GM12878 (cell line): ENCODE data around the gene SPPL3. TPM values are rescaled to one million over a fixed set of nuclear protein-coding genes. Genes with fewer than 3 reads are reported as not detected.

Experiments used
- ATAC-seq: fragments of 200-7000 bp; cut with Tn5 transposase; 3 replicates; pipeline ENCODE4 v1.9.1; 2020; ENCODE audit warnings: mild to moderate bottlenecking, moderate library complexity
- BruUV-seq: library from RNA; stranded (reverse); fragments of 400-500 nt; replicated peaks from 2 replicates; lab custom pipeline; 2021; lab: Mats Ljungman, UMichigan
- CTCF ChIA-PET: fragments of 300-600 bp; sonication (Branson Sonifier 250); formaldehyde crosslinking; extraction: SDS; loops from one replicate; lab custom pipeline; 2021; ENCODE audit warnings: inconsistent platforms; lab: Yijun Ruan, JAX
- POLR2A ChIA-PET: fragments of 350-600 bp; formaldehyde crosslinking; extraction: SDS; loops from one replicate; lab custom pipeline; 2021; ENCODE audit warnings: inconsistent platforms; lab: Charles Lee
- RAD21 ChIA-PET: fragments of 300-600 bp; sonication (Branson Sonifier 250); formaldehyde crosslinking; loops from one replicate; lab custom pipeline; 2023; ENCODE audit warnings: antibody characterized with exemption; ENCODE audit not compliant: unreplicated experiment; lab: Charles Lee
- SMC1A ChIA-PET: fragments of 300-600 bp; sonication (Branson Sonifier 250); formaldehyde crosslinking; loops from one replicate; lab custom pipeline; 2023; ENCODE audit not compliant: unreplicated experiment, uncharacterized antibody; lab: Charles Lee
- DNase-seq: peaks from one replicate; pipeline ENCODE4 v3.0.0-alpha.2; 2011; ENCODE audit warnings: low read depth, low spot score
- FAIRE-seq: peaks from 3 replicates; lab custom pipeline; 2011; peaks lifted over from hg19 to GRCh38; lab: Jason Lieb, UNC
- H2AFZ ChIP-seq: 2 replicates; pipeline ENCODE4 v1.6.0; 2011; ENCODE audit warnings: low read depth, low read length, control low read depth; ENCODE audit not compliant: control insufficient read depth
- H3K27ac ChIP-seq: 2 replicates; pipeline ENCODE4 v1.5.1; 2011; ENCODE audit warnings: control low read depth; ENCODE audit not compliant: control insufficient read depth, insufficient read depth
- H3K27me3 ChIP-seq, 2 experiments: replicated peaks in 1 of 2; 2 replicates each; pipeline versions ENCODE4 v1.6.0 to v1.6.1; 2011; ENCODE audit warnings: low read length in 1 of 2; ENCODE audit not compliant: control insufficient read depth in 2 of 2, insufficient read depth in 2 of 2
- H3K36me3 ChIP-seq, 2 experiments: 2 replicates each; pipeline ENCODE4 v1.5.1; 2011; ENCODE audit warnings: low read length in 1 of 2; ENCODE audit not compliant: control insufficient read depth in 2 of 2, insufficient read depth in 2 of 2
- H3K4me1 ChIP-seq: 2 replicates; pipeline ENCODE4 v1.6.1; 2011; ENCODE audit warnings: mild to moderate bottlenecking, low read length, moderate library complexity, mixed read lengths; ENCODE audit not compliant: control insufficient read depth, insufficient read depth
- H3K4me2 ChIP-seq: 2 replicates; pipeline ENCODE4 v1.6.0; 2011; ENCODE audit warnings: control low read depth; ENCODE audit not compliant: control insufficient read depth, insufficient read depth
- H3K4me3 ChIP-seq: fragments of 200-600 bp; sonication (generic); 2 replicates; pipeline ENCODE4 v1.5.1; 2016
- H3K79me2 ChIP-seq: 2 replicates; pipeline ENCODE4 v1.6.0; 2011; ENCODE audit warnings: low read length; ENCODE audit not compliant: control insufficient read depth, insufficient read depth
- H3K9ac ChIP-seq: 2 replicates; pipeline ENCODE4 v1.8.0; 2011; ENCODE audit warnings: low read length, control low read depth, mixed read lengths; ENCODE audit not compliant: control insufficient read depth, insufficient read depth
- H3K9me3 ChIP-seq: replicated peaks from 3 replicates; pipeline ENCODE4 v1.5.1; 2011; ENCODE audit warnings: mild to moderate bottlenecking, low read length; ENCODE audit not compliant: control insufficient read depth, insufficient read depth
- H4K20me1 ChIP-seq: 2 replicates; pipeline ENCODE4 v1.6.0; 2011; ENCODE audit not compliant: control insufficient read depth, insufficient read depth
- CREM ChIP-seq: IDR thresholded peaks from 2 replicates; pipeline ENCODE4 v1.6.1; 2014; ENCODE audit warnings: antibody characterized with exemption, low read depth
- DPF2 ChIP-seq: fragments of 450-650 bp; IDR thresholded peaks from 2 replicates; pipeline ENCODE4 v1.6.1; 2017; ENCODE audit warnings: mild to moderate bottlenecking
- ESRRA ChIP-seq: IDR thresholded peaks from 2 replicates; pipeline ENCODE4 v1.6.1; 2012; ENCODE audit warnings: mild to moderate bottlenecking, low read length, improper control_type of control experiment
- EZH2 ChIP-seq: IDR thresholded peaks from 2 replicates; pipeline ENCODE4 v1.6.1; 2012; ENCODE audit warnings: low read depth, mild to moderate bottlenecking, control low read depth, inconsistent platforms, low read length, borderline replicate concordance; ENCODE audit not compliant: control insufficient read depth
- FOS ChIP-seq: IDR thresholded peaks from 3 replicates; pipeline ENCODE4 v1.6.1; 2011; ENCODE audit warnings: borderline replicate concordance; ENCODE audit not compliant: insufficient read length; ENCODE audit errors: extremely low read depth
- HCFC1 ChIP-seq: fragments of 150-350 bp; IDR thresholded peaks from 2 replicates; pipeline ENCODE4 v1.6.1; 2014; ENCODE audit warnings: low read length
- HDAC2 ChIP-seq: fragments of 200-600 bp; sonication (generic); IDR thresholded peaks from 2 replicates; pipeline ENCODE4 v1.6.1; 2017
- HDAC6 ChIP-seq: fragments of 200-600 bp; sonication (generic); IDR thresholded peaks from one replicate; pipeline ENCODE4 v1.8.0; 2017; ENCODE audit warnings: antibody characterized with exemption; ENCODE audit not compliant: unreplicated experiment
- IKZF2 ChIP-seq, 2 experiments: fragments of 450-650 bp; IDR thresholded peaks; 2 replicates each; pipeline ENCODE4 v1.6.1; 2017; ENCODE audit warnings: mild to moderate bottlenecking in 2 of 2, moderate library complexity in 2 of 2
- MXI1 ChIP-seq: fragments of 150-350 bp; IDR thresholded peaks from 2 replicates; pipeline ENCODE4 v1.6.1; 2011; ENCODE audit warnings: low read depth, mild to moderate bottlenecking, inconsistent platforms, low read length, improper control_type of control experiment
- MYB ChIP-seq: fragments of 150-350 bp; IDR thresholded peaks from 2 replicates; pipeline ENCODE4 v1.6.1; 2014; ENCODE audit warnings: mild to moderate bottlenecking, low read depth, low read length, borderline replicate concordance
- NR2C1 ChIP-seq: fragments of 450-650 bp; IDR thresholded peaks from 2 replicates; pipeline ENCODE4 v1.6.1; 2017; ENCODE audit warnings: antibody characterized with exemption, mild to moderate bottlenecking, moderate library complexity
- NR2F1 ChIP-seq: fragments of 450-650 bp; conservative IDR thresholded peaks from 2 replicates; pipeline ENCODE4 v1.6.1; 2017; ENCODE audit warnings: mild to moderate bottlenecking
- PAX8 ChIP-seq: fragments of 450-650 bp; IDR thresholded peaks from 2 replicates; pipeline ENCODE4 v1.6.1; 2017; ENCODE audit warnings: mild to moderate bottlenecking, moderate library complexity
- POLR2A ChIP-seq: IDR thresholded peaks from 2 replicates; pipeline ENCODE4 v1.6.1; 2011; ENCODE audit warnings: low read depth, mild to moderate bottlenecking, low read length
- RELA ChIP-seq: fragments of 450-650 bp; IDR thresholded peaks from 2 replicates; pipeline ENCODE4 v1.8.0; 2014; ENCODE audit warnings: borderline replicate concordance; ENCODE audit not compliant: partially characterized antibody
- SMAD5 ChIP-seq: IDR thresholded peaks from 2 replicates; pipeline ENCODE4 v1.6.1; 2016; ENCODE audit warnings: antibody characterized with exemption, low read depth
- TAF1 ChIP-seq: IDR thresholded peaks from 2 replicates; pipeline ENCODE4 v1.6.1; 2011; ENCODE audit warnings: mild to moderate bottlenecking, low read depth, low read length, borderline replicate concordance
- ZNF217 ChIP-seq: fragments of 450-650 bp; IDR thresholded peaks from 2 replicates; pipeline ENCODE4 v1.6.1; 2017; ENCODE audit warnings: antibody characterized with exemption, mild to moderate bottlenecking
- ZNF622 ChIP-seq: fragments of 450-650 bp; IDR thresholded peaks from 2 replicates; pipeline ENCODE4 v1.6.1; 2017; ENCODE audit warnings: mild to moderate bottlenecking, inconsistent platforms
- WGBS: methylation state at CpG from one replicate; pipeline ENCODE4 v1.1.6; 2016; ENCODE audit warnings: low lambda C conversion rate; ENCODE audit not compliant: insufficient replicate concordance, insufficient coverage; ENCODE audit errors: missing lambda C conversion rate; 5-methylcytosine and 5-hydroxymethylcytosine counted together
- in situ Hi-C: fragments of 300-500 bp; cut with MboI; formaldehyde crosslinking; loops from 9 replicates; pipeline ENCODE4 v1.14.3; 2018; ENCODE audit warnings: mixed read lengths
- intact Hi-C: fragments of 100-400 bp; cut with micrococcal nuclease; formaldehyde crosslinking; loops from one replicate; pipeline ENCODE4 v1.14.2; 2022; ENCODE audit not compliant: unreplicated experiment
- polyA plus RNA-seq, 11 experiments: library from polyadenylated mRNA; depleted of rRNA in 4 of 11; unstranded in 6 of 11; stranded (reverse) in 5 of 11; fragments of >200 nt; fragmentation: Nextera tagmentation in 4 of 11; fragmentation: Illumina TruSeq in 1 of 11; extraction: Ambion mirVana in 4 of 11; extraction: Trizol in 1 of 11; gene quantifications; 1 replicate in 1 of 11; 2 replicates in 10 of 11; pipeline versions ENCODE4 v1.2.1 to v1.2.3, GENCODE V29; 2011 to 2016; ENCODE audit warnings: inconsistent platforms in 2 of 11, missing spikeins in 2 of 11, low read depth in 1 of 11
- total RNA-seq, 4 experiments: library from RNA; depleted of rRNA in 3 of 4; stranded (reverse); fragments of >200 nt in 3 of 4; fragmentation: Illumina TruSeq in 1 of 4; extraction: Trizol in 1 of 4; gene quantifications; 2 replicates each; pipeline versions ENCODE4 v1.2.1 to v1.2.3, GENCODE V29; 2013 to 2021
- TF ChIP-seq, protein P1 (sequence below): IDR thresholded peaks from 2 replicates; pipeline ENCODE4 v1.6.1; 2012; ENCODE audit warnings: low read depth, low read length, improper control_type of control experiment
- TF ChIP-seq, protein P2 (sequence below): fragments of 450-650 bp; formaldehyde crosslinking; IDR thresholded peaks from 2 replicates; pipeline ENCODE4 v1.5.0; 2022; ENCODE audit warnings: mild to moderate bottlenecking, missing genetic modification characterization

SPPL3 gene
- total and polyA plus RNA-seq, 10 of the 15 experiments (the other 5 are each of a cell fraction or from before 2014, with no cell fraction given) = 4.3 to 45.5 (median 11.7) TPM

DNA sequence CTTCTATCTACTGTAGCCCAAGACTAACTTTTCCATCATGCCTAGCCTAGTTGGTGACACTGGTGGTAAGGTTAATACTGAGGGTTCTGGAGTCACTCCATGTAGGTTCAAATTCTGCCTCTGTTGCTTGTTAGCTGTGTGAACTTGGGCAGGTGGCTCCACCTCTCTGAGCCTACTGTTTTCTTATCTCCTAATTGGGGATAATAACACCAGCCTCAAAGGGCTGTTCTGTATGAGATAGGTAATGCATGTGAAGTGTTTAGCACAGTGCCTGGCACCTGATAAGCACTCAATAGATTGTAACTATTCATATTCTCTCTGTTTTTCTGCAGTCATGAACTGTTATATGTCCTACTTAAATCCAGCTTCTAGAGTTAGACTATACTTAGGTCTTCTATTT, 17.5 kb upstream of the SPPL3 start (continued):
- no peak for TF ChIP-seq IKZF2 (IDR thresholded peaks at IDR 0.05)
- TF ChIP-seq ZNF622 = no peak
- TF ChIP-seq ESRRA = no peak

DNA sequence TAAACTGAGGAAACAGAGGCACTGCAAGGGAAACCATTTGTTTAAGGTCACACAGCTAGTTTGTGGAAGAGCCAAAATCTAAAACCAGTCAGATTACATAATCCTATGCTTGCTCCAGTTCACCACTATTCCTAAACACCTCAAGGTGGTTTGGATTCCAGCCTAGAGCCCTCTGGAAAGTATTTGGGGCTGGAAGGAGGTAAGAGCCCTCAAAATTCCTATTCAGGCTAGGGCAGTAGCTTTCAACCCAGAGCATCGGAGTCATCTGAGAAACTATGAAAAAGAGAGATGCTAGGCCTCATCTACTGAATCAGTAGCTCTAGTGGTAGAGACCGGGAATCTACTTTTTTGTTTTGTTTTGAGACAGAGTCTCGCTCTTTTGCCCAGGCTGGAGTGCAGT, 16.0 kb upstream of the SPPL3 start:
- H3K79me2 ChIP-seq = no peaks in the 10 kb centered on the region
- no peak overlapping the region for H3K27ac ChIP-seq
- POLR2A ChIA-PET = interaction anchor here (0.7 kb wide), 1 partner anchor 10 kb away, joined by 3 read pairs; no protein-coding TSS in a partner anchor
- no peak overlapping the region for H3K9ac ChIP-seq
- intact Hi-C loops = no loop called here
- DNase-seq = no peak
- no TSS peak for BruUV-seq
- peaks cover 3% of the 10 kb centered on the region; the same call in 2 of the 3 replicates for H3K9me3 ChIP-seq
- H3K27me3 ChIP-seq = no peaks in the 10 kb centered on the region
- TF ChIP-seq RELA (no peak), CREM (no peak), PAX8 (no peak), NR2C1 (no peak), HDAC2 (no peak), POLR2A (no peak), FOS (no peak), DPF2 (no peak), HCFC1 (no peak), ZNF217 (no peak), NR2F1 (no peak), MXI1 (no peak), SMAD5 (no peak), HDAC6 (no peak), EZH2 (no peak), MYB (no peak), TAF1 (no peak)
- TF ChIP-seq, protein P1, sequence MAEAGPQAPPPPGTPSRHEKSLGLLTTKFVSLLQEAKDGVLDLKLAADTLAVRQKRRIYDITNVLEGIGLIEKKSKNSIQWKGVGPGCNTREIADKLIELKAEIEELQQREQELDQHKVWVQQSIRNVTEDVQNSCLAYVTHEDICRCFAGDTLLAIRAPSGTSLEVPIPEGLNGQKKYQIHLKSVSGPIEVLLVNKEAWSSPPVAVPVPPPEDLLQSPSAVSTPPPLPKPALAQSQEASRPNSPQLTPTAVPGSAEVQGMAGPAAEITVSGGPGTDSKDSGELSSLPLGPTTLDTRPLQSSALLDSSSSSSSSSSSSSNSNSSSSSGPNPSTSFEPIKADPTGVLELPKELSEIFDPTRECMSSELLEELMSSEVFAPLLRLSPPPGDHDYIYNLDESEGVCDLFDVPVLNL = no peak
- TF ChIP-seq, protein P2, sequence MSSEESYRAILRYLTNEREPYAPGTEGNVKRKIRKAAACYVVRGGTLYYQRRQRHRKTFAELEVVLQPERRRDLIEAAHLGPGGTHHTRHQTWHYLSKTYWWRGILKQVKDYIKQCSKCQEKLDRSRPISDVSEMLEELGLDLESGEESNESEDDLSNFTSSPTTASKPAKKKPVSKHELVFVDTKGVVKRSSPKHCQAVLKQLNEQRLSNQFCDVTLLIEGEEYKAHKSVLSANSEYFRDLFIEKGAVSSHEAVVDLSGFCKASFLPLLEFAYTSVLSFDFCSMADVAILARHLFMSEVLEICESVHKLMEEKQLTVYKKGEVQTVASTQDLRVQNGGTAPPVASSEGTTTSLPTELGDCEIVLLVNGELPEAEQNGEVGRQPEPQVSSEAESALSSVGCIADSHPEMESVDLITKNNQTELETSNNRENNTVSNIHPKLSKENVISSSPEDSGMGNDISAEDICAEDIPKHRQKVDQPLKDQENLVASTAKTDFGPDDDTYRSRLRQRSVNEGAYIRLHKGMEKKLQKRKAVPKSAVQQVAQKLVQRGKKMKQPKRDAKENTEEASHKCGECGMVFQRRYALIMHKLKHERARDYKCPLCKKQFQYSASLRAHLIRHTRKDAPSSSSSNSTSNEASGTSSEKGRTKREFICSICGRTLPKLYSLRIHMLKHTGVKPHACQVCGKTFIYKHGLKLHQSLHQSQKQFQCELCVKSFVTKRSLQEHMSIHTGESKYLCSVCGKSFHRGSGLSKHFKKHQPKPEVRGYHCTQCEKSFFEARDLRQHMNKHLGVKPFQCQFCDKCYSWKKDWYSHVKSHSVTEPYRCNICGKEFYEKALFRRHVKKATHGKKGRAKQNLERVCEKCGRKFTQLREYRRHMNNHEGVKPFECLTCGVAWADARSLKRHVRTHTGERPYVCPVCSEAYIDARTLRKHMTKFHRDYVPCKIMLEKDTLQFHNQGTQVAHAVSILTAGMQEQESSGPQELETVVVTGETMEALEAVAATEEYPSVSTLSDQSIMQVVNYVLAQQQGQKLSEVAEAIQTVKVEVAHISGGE (CRISPR knock-in tag) = no peak
- TF ChIP-seq, all 136 proteins: peak for 0
- Histone ChIP-seq H3K4me1 (no peaks in the 10 kb centered on the region), H3K4me2 (no peak overlapping the region), H4K20me1 (no peaks in the 10 kb centered on the region), H3K36me3 (no peaks in the 10 kb centered on the region), H3K4me3 (no peak overlapping the region), H2AFZ (no peak overlapping the region)
- ATAC-seq (no peak), FAIRE-seq (no peak)
- SMC1A ChIA-PET = no interaction called here
- WGBS = 43% methylated on average over 3 of the region's 3 CpGs
- in situ Hi-C loops = no loop called here
- RAD21 ChIA-PET = no interaction called here
- CTCF ChIA-PET = interaction anchor here (0.7 kb wide), 1 partner anchor 370 kb away, joined by 3 read pairs; no protein-coding TSS in a partner anchor
